GM13977 (cell line): ENCODE measurements around the gene RHOF.

Experiments
- DNase-seq: peaks from one replicate; pipeline ENCODE4 v3.0.0; 2012; ENCODE audit warnings: low spot score
- in situ Hi-C: fragments of 300-500 bp; cut with MboI; formaldehyde crosslinking; loops from one replicate; pipeline ENCODE4 v1.12.0; 2022; ENCODE audit warnings: low sequenced_read_pairs, low pct_unique_long_range_greater_than_20kb, mixed read lengths, inconsistent platforms; ENCODE audit not compliant: unreplicated experiment
- TF ChIP-seq, protein P1 (sequence below): IDR thresholded peaks from 2 replicates; pipeline ENCODE4 v1.5.1; 2012; ENCODE audit warnings: mild to moderate bottlenecking, control low read depth; ENCODE audit not compliant: insufficient read depth; ENCODE audit errors: extremely low read depth, missing control alignments

Gene RHOF

GRCh38 chr12:121773011-121773777 lies 20.3 kb downstream of the RHOF start:
- DNase-seq = peak; percentile 95
- in situ Hi-C loops = no loop called here

DNA sequence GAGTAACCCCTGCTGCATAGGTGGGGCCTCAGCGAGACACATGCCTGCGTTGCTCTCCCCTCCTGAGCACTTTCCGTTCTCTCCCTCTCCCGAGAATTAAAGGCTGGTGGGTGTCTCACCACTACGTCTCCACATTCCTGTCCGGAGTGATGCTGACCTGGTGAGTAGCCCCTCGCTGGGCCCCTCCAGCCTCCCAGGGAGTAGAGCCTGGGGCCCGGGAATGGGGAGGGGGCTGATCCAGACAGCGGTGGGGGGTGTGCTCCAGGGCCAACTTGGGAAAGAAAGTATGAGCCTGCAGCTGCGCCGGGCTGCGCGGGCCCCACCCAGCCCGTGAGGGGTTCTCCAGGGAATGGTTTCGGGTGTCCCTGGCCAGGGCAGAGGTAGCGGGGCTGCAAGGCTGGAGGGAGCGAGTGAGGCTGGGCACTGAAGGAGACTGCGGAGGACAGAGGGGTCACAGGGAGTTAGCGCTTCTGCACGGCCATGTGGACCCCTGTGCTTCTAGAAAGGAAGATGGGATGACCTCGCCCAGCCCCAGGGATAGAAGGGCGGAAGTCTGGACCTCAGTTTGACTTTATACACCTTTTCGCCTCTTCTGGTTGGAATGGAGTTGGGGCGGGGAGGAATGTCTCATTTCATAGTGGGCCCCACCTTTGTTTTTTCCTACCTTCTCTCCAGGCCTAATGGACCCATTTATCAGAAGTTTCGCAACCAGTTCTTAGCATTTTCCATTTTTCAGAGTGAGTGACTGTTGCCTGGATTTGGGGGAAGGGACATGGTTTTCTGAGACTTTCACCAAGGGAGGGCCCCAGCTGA lies 22.5 kb downstream of the RHOF start:
- in situ Hi-C loops = no loop called here
- DNase-seq = no peak
- TF ChIP-seq, protein P1, sequence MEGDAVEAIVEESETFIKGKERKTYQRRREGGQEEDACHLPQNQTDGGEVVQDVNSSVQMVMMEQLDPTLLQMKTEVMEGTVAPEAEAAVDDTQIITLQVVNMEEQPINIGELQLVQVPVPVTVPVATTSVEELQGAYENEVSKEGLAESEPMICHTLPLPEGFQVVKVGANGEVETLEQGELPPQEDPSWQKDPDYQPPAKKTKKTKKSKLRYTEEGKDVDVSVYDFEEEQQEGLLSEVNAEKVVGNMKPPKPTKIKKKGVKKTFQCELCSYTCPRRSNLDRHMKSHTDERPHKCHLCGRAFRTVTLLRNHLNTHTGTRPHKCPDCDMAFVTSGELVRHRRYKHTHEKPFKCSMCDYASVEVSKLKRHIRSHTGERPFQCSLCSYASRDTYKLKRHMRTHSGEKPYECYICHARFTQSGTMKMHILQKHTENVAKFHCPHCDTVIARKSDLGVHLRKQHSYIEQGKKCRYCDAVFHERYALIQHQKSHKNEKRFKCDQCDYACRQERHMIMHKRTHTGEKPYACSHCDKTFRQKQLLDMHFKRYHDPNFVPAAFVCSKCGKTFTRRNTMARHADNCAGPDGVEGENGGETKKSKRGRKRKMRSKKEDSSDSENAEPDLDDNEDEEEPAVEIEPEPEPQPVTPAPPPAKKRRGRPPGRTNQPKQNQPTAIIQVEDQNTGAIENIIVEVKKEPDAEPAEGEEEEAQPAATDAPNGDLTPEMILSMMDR = no peak

More at GRCh38 chr12:121773011-121773777, 20.3 kb downstream of the RHOF start:
- TF ChIP-seq, protein P1 = peak; percentile 92

GRCh38 chr12:121770388-121770787 lies 23.1 kb downstream of the RHOF start:
- no peak for DNase-seq
- TF ChIP-seq, protein P1 = no peak
- in situ Hi-C loops = no loop called here

DNA sequence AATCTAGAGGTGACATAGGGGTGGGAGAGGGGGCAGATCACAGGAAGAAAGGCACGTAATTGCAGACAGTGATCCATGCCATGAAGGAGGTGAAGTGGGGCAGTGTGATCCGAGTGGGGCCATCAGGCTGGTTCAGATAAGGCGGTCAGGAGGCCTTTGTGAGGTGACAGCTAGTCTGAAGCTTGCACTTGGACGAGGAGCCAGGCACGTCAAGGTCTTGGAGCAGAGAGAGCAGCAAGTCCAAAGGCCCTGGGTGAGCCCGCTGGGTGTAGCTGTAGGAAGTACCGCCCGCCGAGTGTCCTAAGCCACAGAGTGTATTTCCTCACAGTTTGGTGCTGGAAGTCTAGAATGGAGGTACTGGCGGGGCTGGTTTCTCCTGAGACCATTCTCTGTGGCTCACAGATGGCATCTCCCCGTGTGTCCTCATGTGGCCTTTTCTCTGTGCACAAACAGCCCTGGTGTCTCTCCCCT lies 23.6 kb downstream of the RHOF start:
- DNase-seq = no peak
- TF ChIP-seq, protein P1 = no peak
- in situ Hi-C loops = loop anchor here (5.0 kb wide), 1 partner anchor 68 kb away; no protein-coding TSS in a partner anchor

DNA sequence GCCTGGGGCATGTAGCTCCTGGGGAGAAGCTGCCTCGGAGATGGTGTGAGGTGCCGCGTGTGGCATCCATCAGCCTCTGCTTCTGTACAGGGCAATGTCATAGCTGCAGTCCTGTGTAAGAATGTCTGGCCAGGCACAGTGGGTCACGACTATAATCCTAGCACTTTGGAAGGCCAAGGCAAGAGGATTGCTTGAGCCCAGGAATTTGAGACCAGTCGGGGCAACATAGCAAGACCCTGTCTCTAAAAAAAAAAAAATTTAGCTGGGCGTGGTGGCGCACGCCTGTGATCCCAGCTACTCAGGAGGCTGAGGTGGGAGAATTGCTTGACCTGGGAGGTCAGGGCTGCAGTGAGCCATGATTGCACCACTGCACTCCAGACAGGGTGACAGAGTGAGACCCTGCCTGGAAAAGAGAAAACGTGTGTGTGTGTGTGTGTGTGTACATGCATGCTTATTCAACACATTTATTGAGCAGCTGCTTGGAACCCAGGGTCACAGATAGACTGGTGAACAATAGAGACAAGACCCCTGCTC lies 24.1 kb downstream of the RHOF start:
- in situ Hi-C loops = loop anchor here (5.0 kb wide), 1 partner anchor 67 kb away; no protein-coding TSS in a partner anchor
- TF ChIP-seq, protein P1 = no peak
- no peak for DNase-seq

DNA sequence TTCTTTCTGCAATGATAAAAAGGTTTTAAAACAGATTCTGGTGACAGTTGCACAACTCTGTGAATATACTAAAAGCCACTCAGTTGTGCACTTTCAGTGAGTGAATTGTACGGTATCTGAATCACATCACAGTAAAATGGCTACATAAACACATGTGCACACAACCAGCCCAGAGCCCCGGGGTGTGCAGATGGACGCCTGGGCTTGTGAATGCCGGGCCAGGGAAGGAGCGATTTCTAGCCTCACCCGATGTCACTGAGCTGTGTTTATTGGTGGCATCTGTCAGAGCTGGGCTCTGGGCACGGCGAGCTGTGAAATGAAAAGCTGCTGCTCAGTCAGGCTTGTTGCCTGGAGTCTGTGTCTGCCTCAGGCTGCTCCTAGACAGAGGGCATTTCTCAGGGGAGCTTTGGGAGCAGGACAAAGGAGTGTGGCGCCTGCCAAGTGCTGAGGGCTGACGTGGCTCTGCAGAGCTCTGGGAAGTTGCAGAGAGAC lies 25.9 kb downstream of the RHOF start:
- in situ Hi-C loops = loop anchor here (5.0 kb wide), 1 partner anchor 65 kb away; no protein-coding TSS in a partner anchor
- DNase-seq = no peak
- TF ChIP-seq, protein P1 = no peak
